Type B pancreatic cell (in vitro differentiated cells): ENCODE measurements around the gene GLRX. TPM values are rescaled to one million over a fixed set of nuclear protein-coding genes. Genes with fewer than 3 reads are reported as not detected.
"Not testable (repeated sequence)": the region's sequence is repeated elsewhere in the genome, so short reads cannot be mapped to it uniquely, and the experiment has no call there.

Experiments
- DNase-seq: peaks from one replicate; pipeline ENCODE4 v3.0.0; 2021; ENCODE audit warnings: mixed read lengths; ENCODE audit not compliant: unreplicated experiment; ENCODE audit errors: extremely low spot score
- H3K27ac Mint-ChIP-seq: 2 replicates; pipeline ENCODE4 v1.8.0; 2021; ENCODE audit warnings: mild to moderate bottlenecking, mixed read lengths
- H3K27me3 Mint-ChIP-seq: 2 replicates; pipeline ENCODE4 v1.8.0; 2021; ENCODE audit warnings: mixed read lengths
- H3K36me3 Mint-ChIP-seq: 2 replicates; pipeline ENCODE4 v1.8.0; 2021; ENCODE audit warnings: mixed read lengths
- H3K4me1 Mint-ChIP-seq: one replicate; pipeline ENCODE4 v1.8.0; 2021; ENCODE audit warnings: mixed read lengths; ENCODE audit not compliant: unreplicated experiment
- H3K4me3 Mint-ChIP-seq: 2 replicates; pipeline ENCODE4 v1.8.0; 2021; ENCODE audit warnings: mild to moderate bottlenecking, mixed read lengths
- H3K9me3 Mint-ChIP-seq: 2 replicates; pipeline ENCODE4 v1.8.0; 2021; ENCODE audit warnings: mixed read lengths
- total RNA-seq: library from RNA; stranded (reverse); gene quantifications from 2 replicates; pipeline ENCODE4 v1.2.1, GENCODE V29; 2021; ENCODE audit warnings: low replicate concordance
- TF ChIP-seq, protein P1 (sequence below): fragments of 200-600 bp; sonication (generic); conservative IDR thresholded peaks from 2 replicates; pipeline ENCODE4 v1.5.0; 2021; ENCODE audit warnings: antibody characterized with exemption, mild to moderate bottlenecking

Gene GLRX
- total RNA-seq, 1 donor from 2014 or later: 18.7 TPM

GRCh38 chr5:95838001-95838520, 15.5 kb upstream of the GLRX start:
- no peak overlapping the region for H3K27ac Mint-ChIP-seq
- no peak overlapping the region for H3K4me3 Mint-ChIP-seq
- no peaks in the 10 kb centered on the region for H3K27me3 Mint-ChIP-seq
- H3K9me3 Mint-ChIP-seq: no peaks in the 10 kb centered on the region
- H3K4me1 Mint-ChIP-seq: peaks cover 5% of the 10 kb centered on the region
- TF ChIP-seq, protein P1, sequence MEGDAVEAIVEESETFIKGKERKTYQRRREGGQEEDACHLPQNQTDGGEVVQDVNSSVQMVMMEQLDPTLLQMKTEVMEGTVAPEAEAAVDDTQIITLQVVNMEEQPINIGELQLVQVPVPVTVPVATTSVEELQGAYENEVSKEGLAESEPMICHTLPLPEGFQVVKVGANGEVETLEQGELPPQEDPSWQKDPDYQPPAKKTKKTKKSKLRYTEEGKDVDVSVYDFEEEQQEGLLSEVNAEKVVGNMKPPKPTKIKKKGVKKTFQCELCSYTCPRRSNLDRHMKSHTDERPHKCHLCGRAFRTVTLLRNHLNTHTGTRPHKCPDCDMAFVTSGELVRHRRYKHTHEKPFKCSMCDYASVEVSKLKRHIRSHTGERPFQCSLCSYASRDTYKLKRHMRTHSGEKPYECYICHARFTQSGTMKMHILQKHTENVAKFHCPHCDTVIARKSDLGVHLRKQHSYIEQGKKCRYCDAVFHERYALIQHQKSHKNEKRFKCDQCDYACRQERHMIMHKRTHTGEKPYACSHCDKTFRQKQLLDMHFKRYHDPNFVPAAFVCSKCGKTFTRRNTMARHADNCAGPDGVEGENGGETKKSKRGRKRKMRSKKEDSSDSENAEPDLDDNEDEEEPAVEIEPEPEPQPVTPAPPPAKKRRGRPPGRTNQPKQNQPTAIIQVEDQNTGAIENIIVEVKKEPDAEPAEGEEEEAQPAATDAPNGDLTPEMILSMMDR: no peak
- no peak for DNase-seq
- H3K36me3 Mint-ChIP-seq: no peaks in the 10 kb centered on the region

- Mint-ChIP-seq H3K4me1 (peaks cover 5% of the 10 kb centered on the region), H3K27me3 (no peaks in the 10 kb centered on the region)
- TF ChIP-seq, protein P1: no peak
Measured at GRCh38 chr5:95837492-95837891, 15.0 kb upstream of the GLRX start.

DNA sequence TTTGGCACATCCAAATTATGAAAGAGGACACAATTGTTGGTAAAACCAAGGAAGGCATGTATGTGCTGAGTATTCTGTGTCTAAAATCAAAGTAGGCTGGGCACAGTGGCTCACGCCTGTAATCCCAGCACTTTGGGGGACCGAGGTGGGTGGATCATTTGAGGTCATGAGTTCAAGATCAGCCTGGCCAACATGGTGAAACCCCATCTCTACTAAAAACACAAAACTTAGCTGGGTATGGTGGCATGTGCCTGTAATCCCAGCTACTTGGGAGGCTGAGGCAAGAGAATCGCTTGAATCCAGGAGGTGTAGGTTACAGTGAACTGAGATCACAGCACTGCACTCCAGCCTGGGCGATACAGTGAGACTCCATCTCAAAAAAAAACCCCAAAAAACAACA, 14.4 kb upstream of the GLRX start:
- H3K4me1 Mint-ChIP-seq: not testable (repeated sequence)

More at GRCh38 chr5:95837492-95837891, 15.0 kb upstream of the GLRX start:
- Mint-ChIP-seq H3K9me3 (no peaks in the 10 kb centered on the region), H3K4me3 (no peak overlapping the region), H3K36me3 (no peaks in the 10 kb centered on the region), H3K27ac (no peak overlapping the region)
- no peak for DNase-seq

GRCh38 chr5:95836544-95836943, 14.0 kb upstream of the GLRX start:
- DNase-seq: no peak
- no peaks in the 10 kb centered on the region for H3K27me3 Mint-ChIP-seq
- H3K9me3 Mint-ChIP-seq: no peaks in the 10 kb centered on the region
- no peak overlapping the region for H3K27ac Mint-ChIP-seq
- no peaks in the 10 kb centered on the region for H3K36me3 Mint-ChIP-seq
- TF ChIP-seq, protein P1: no peak
- peaks cover 5% of the 10 kb centered on the region for H3K4me1 Mint-ChIP-seq
- peak overlapping the region; percentile 27 for H3K4me3 Mint-ChIP-seq

More for the DNA sequence above, 14.4 kb upstream of the GLRX start:
- peak overlapping the region; percentile 27 for H3K4me3 Mint-ChIP-seq
- not testable (repeated sequence) for H3K27ac Mint-ChIP-seq, DNase-seq, H3K36me3 Mint-ChIP-seq, H3K9me3 Mint-ChIP-seq, H3K27me3 Mint-ChIP-seq

GRCh38 chr5:95835682-95836385, 13.3 kb upstream of the GLRX start:
- H3K27me3 Mint-ChIP-seq: no peaks in the 10 kb centered on the region
- TF ChIP-seq, protein P1: no peak
- H3K4me1 Mint-ChIP-seq: peaks cover 5% of the 10 kb centered on the region
- DNase-seq: no peak
- no peaks in the 10 kb centered on the region for H3K36me3 Mint-ChIP-seq
- no peak overlapping the region for H3K27ac Mint-ChIP-seq
- H3K4me3 Mint-ChIP-seq: no peak overlapping the region
- no peaks in the 10 kb centered on the region for H3K9me3 Mint-ChIP-seq

DNA sequence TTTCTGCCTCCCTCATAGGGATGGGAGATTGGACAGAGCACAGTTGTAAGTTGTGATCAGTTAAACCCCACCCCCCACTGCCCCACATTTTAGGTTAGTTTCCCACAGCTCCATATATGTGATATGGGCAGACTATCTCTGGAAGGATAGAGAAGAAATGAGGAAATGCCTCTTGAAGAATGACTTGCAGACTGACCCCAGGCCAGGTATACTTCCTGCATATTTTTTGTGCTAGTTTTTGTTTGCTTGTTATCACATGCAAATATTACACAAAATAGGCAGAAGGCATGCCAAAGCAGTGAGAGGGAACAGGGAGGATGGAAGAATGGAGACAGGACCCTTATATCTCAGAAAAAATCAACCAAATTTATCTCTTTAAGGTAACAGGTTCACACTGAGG, 10.1 kb upstream of the GLRX start:
- Mint-ChIP-seq H3K36me3 (no peaks in the 10 kb centered on the region), H3K27me3 (no peaks in the 10 kb centered on the region), H3K4me3 (peak overlapping the region; percentile 54), H3K9me3 (no peaks in the 10 kb centered on the region), H3K27ac (no peak overlapping the region), H3K4me1 (peaks cover 5% of the 10 kb centered on the region)
- TF ChIP-seq, protein P1: no peak
- no peak for DNase-seq
